B cell (primary cell): ENCODE measurements around the gene GDPD4. TPM values are rescaled to one million over a fixed set of nuclear protein-coding genes. Genes with fewer than 3 reads are reported as not detected.

Experiments used
- ATAC-seq: fragments of 200-7000 bp; cut with Tn5 transposase; one replicate; pipeline ENCODE4 v1.10.0; 2021; ENCODE audit warnings: low read depth, mild to moderate bottlenecking, moderate number of reproducible peaks, moderate library complexity
- CTCF ChIA-PET: fragments of 350-600 bp; sonication (Branson Sonifier 250); formaldehyde crosslinking; loops from one replicate; lab custom pipeline; 2021; ENCODE audit warnings: antibody characterized with exemption, inconsistent platforms; lab: Charles Lee
- POLR2A ChIA-PET: fragments of 350-600 bp; sonication (Branson Sonifier 250); formaldehyde crosslinking; loops from one replicate; lab custom pipeline; 2021; ENCODE audit warnings: antibody characterized with exemption; lab: Charles Lee
- DNase-seq: peaks from one replicate; pipeline ENCODE4 v3.0.0; 2013
- H2AFZ ChIP-seq: 2 replicates; pipeline ENCODE4 v1.6.1; 2012; ENCODE audit warnings: mild to moderate bottlenecking, low read depth, low read length; ENCODE audit not compliant: insufficient read depth, poor library complexity, severe bottlenecking
- H3K27ac ChIP-seq, 2 donors: 1 replicate in 1 of 2; 2 replicates in 1 of 2; pipeline ENCODE4 v1.5.1; 2012 to 2013; ENCODE audit warnings: low read length in 2 of 2, mild to moderate bottlenecking in 2 of 2, moderate library complexity in 1 of 2
- H3K27me3 ChIP-seq, 4 experiments: fragments of 200-600 bp in 1 of 4; sonication (generic) in 1 of 4; replicated peaks in 1 of 4; 1 replicate in 2 of 4; 2 replicates in 2 of 4; pipeline versions ENCODE4 v1.6.1 to v1.7.0; 2013 to 2016; ENCODE audit warnings: low read length in 3 of 4, mild to moderate bottlenecking in 2 of 4, mixed read lengths in 1 of 4, moderate library complexity in 1 of 4; ENCODE audit not compliant: insufficient read depth in 4 of 4, control insufficient read depth in 3 of 4; ENCODE audit errors: control extremely low read depth in 1 of 4
- H3K36me3 ChIP-seq, 2 experiments: replicated peaks in 1 of 2; 1 replicate in 1 of 2; 2 replicates in 1 of 2; pipeline versions ENCODE4 v1.6.1 to v1.7.1; 2013; ENCODE audit warnings: low read length in 1 of 2; ENCODE audit not compliant: insufficient read depth in 2 of 2, control insufficient read depth in 1 of 2; ENCODE audit errors: control extremely low read depth in 1 of 2, extremely low read depth in 1 of 2
- H3K4me1 ChIP-seq, 2 donors: fragments of 200-600 bp in 1 of 2; sonication (generic) in 1 of 2; 1 replicate in 1 of 2; 2 replicates in 1 of 2; pipeline versions ENCODE4 v1.5.1 to v1.6.1; 2013 to 2017; ENCODE audit warnings: low read length in 2 of 2; ENCODE audit not compliant: control insufficient read depth in 2 of 2, insufficient read depth in 2 of 2
- H3K4me2 ChIP-seq: replicated peaks from 2 replicates; pipeline ENCODE3; 2012; ENCODE audit warnings: mild to moderate bottlenecking, low read depth, low read length; ENCODE audit not compliant: poor library complexity, severe bottlenecking
- H3K4me3 ChIP-seq, 5 experiments: fragments of 200-600 bp in 1 of 5; sonication (generic) in 1 of 5; 1 replicate in 3 of 5; 2 replicates in 2 of 5; pipeline versions ENCODE4 v1.5.1 to v1.7.0; 2011 to 2016; ENCODE audit warnings: low read length in 4 of 5, mild to moderate bottlenecking in 4 of 5, low read depth in 2 of 5, control low read depth in 1 of 5, moderate library complexity in 1 of 5; ENCODE audit not compliant: insufficient read depth in 1 of 5; ENCODE audit errors: control extremely low read depth in 1 of 5, extremely low read depth in 1 of 5
- H3K79me2 ChIP-seq: fragments of 200-600 bp; sonication (generic); one replicate; pipeline ENCODE4 v1.6.0; 2016; ENCODE audit warnings: low read length; ENCODE audit not compliant: control insufficient read depth, insufficient read depth
- H3K9ac ChIP-seq: fragments of 200-600 bp; sonication (generic); 2 replicates; pipeline ENCODE4 v1.6.1; 2017; ENCODE audit warnings: mild to moderate bottlenecking, low read length, moderate library complexity
- H3K9me3 ChIP-seq, 3 donors: one replicate each; pipeline versions ENCODE4 v1.6.1 to v1.7.1; 2013; ENCODE audit warnings: low read length in 2 of 3; ENCODE audit not compliant: control insufficient read depth in 2 of 3, insufficient read depth in 1 of 3; ENCODE audit errors: control extremely low read depth in 1 of 3
- H4K20me1 ChIP-seq: 2 replicates; pipeline ENCODE4 v1.6.0; 2012; ENCODE audit warnings: mild to moderate bottlenecking, low read length; ENCODE audit not compliant: insufficient read depth, control insufficient read depth, poor library complexity, severe bottlenecking
- H3K27ac Mint-ChIP-seq: one replicate; pipeline ENCODE4 v1.8.0; 2021; ENCODE audit warnings: mixed read lengths
- H3K27me3 Mint-ChIP-seq: one replicate; pipeline ENCODE4 v1.8.0; 2021; ENCODE audit warnings: mixed read lengths
- H3K4me1 Mint-ChIP-seq: one replicate; pipeline ENCODE4 v1.8.0; 2021; ENCODE audit warnings: mixed read lengths
- H3K4me3 Mint-ChIP-seq: one replicate; pipeline ENCODE4 v1.8.0; 2021; ENCODE audit warnings: mixed read lengths
- H3K9me3 Mint-ChIP-seq: one replicate; pipeline ENCODE4 v1.8.0; 2022; ENCODE audit warnings: mixed read lengths; ENCODE audit not compliant: insufficient read depth
- CTCF ChIP-seq: fragments of 200-600 bp; IDR thresholded peaks from one replicate; pipeline ENCODE4 v1.8.0; 2022; ENCODE audit warnings: antibody characterized with exemption, mild to moderate bottlenecking
- EZH2 ChIP-seq: IDR thresholded peaks from 2 replicates; pipeline ENCODE4 v1.6.1; 2012; ENCODE audit warnings: borderline replicate concordance, low read depth, mild to moderate bottlenecking, moderate library complexity, low read length; ENCODE audit not compliant: insufficient read depth, poor library complexity, severe bottlenecking
- WGBS: methylation state at CpG from one replicate; pipeline ENCODE4 v1.1.5; 2013; ENCODE audit warnings: missing lambda C conversion rate; ENCODE audit not compliant: insufficient coverage; 5-methylcytosine and 5-hydroxymethylcytosine counted together
- intact Hi-C: fragments of 100-400 bp; cut with micrococcal nuclease; formaldehyde crosslinking; loops from one replicate; pipeline ENCODE4 v1.10.0; 2022
- polyA plus RNA-seq: library from polyadenylated mRNA; depleted of rRNA; stranded (reverse); fragments of >200 nt; gene quantifications from 2 replicates; pipeline ENCODE4 v1.2.3, GENCODE V29; 2012
- total RNA-seq, 2 donors: library from RNA; stranded (reverse); fragments of 120-200 nt in 1 of 2; gene quantifications; 1 replicate in 1 of 2; 2 replicates in 1 of 2; pipeline versions ENCODE4 v1.2.3 to v1.2.4, GENCODE V29; 2013 to 2022

The GDPD4 gene
- total and polyA plus RNA-seq, 2 donors (not counting 1 experiment from before 2014, with no cell fraction given), result not detected

GRCh38 chr11:77311701-77312100, 10.2 kb upstream of the GDPD4 start:
- POLR2A ChIA-PET, result no interaction called here
- no peak overlapping the region for H3K4me3 Mint-ChIP-seq
- WGBS, result 100% methylated on average over 3 of the region's 3 CpGs

GRCh38 chr11:77310721-77311120, 9.2 kb upstream of the GDPD4 start:
- no peak for TF ChIP-seq CTCF
- CTCF ChIA-PET, result no interaction called here
- Histone ChIP-seq H3K36me3 (no peaks in the 10 kb centered on the region), H3K79me2 (no peaks in the 10 kb centered on the region), H3K9me3 (peaks cover 0 to 2% (median 0%) of the 10 kb centered on the region in 3 donors), H3K27ac (no peak overlapping the region), H4K20me1 (no peaks in the 10 kb centered on the region), H3K4me3 (no peak overlapping the region), H3K4me2 (no peak overlapping the region), H2AFZ (no peak overlapping the region), H3K4me1 (no peaks in the 10 kb centered on the region), H3K9ac (no peak overlapping the region), H3K27me3 (no peaks in the 10 kb centered on the region)
- POLR2A ChIA-PET, result no interaction called here
- Mint-ChIP-seq H3K27ac (no peak overlapping the region), H3K27me3 (peaks cover 3% of the 10 kb centered on the region), H3K9me3 (no peaks in the 10 kb centered on the region), H3K4me1 (no peaks in the 10 kb centered on the region), H3K4me3 (no peak overlapping the region)
- intact Hi-C loops, result no loop called here
- DNase-seq (no peak), ATAC-seq (no peak)
- WGBS, result 89% methylated on average over 4 of the region's 5 CpGs

More at GRCh38 chr11:77311701-77312100, 10.2 kb upstream of the GDPD4 start:
- H3K4me1 ChIP-seq, result no peaks in the 10 kb centered on the region
- H3K27me3 ChIP-seq, result no peaks in the 10 kb centered on the region
- H3K9me3 ChIP-seq, result peaks cover 0 to 2% (median 0%) of the 10 kb centered on the region in 3 donors
- H3K4me3 ChIP-seq, result no peak overlapping the region
- no peaks in the 10 kb centered on the region for H3K36me3 ChIP-seq
- no peak overlapping the region for H3K27ac Mint-ChIP-seq
- no peaks in the 10 kb centered on the region for H3K4me1 Mint-ChIP-seq
- H3K9me3 Mint-ChIP-seq, result no peaks in the 10 kb centered on the region
- H3K4me2 ChIP-seq, result no peak overlapping the region
- TF ChIP-seq CTCF (no peak), EZH2 (no peak)
- no peaks in the 10 kb centered on the region for H3K79me2 ChIP-seq
- no peak for ATAC-seq
- no peak for DNase-seq
- CTCF ChIA-PET, result no interaction called here
- no peaks in the 10 kb centered on the region for H4K20me1 ChIP-seq
- peaks cover 3% of the 10 kb centered on the region for H3K27me3 Mint-ChIP-seq
- no peak overlapping the region for H3K27ac ChIP-seq
- H2AFZ ChIP-seq, result no peak overlapping the region
- intact Hi-C loops, result no loop called here
- no peak overlapping the region for H3K9ac ChIP-seq
